CD14-positive monocyte (primary cell): ENCODE measurements around the gene NAT10. TPM values are rescaled to one million over a fixed set of nuclear protein-coding genes. Genes with fewer than 3 reads are reported as not detected.
"Not testable (repeated sequence)": the region's sequence is repeated elsewhere in the genome, so short reads cannot be mapped to it uniquely, and the experiment has no call there.

Experiments
- DNase-seq, 3 donors: peaks; one replicate each; pipeline ENCODE4 v3.0.0-alpha.2; 2011 to 2022
- H2AFZ ChIP-seq: 2 replicates; pipeline ENCODE4 v1.6.0; 2012; ENCODE audit warnings: mild to moderate bottlenecking, low read depth, low read length, inconsistent platforms; ENCODE audit not compliant: insufficient read depth, poor library complexity, severe bottlenecking
- H3K27ac ChIP-seq, 2 donors: 1 replicate in 1 of 2; 2 replicates in 1 of 2; pipeline ENCODE4 v1.5.1; 2012 to 2013; ENCODE audit warnings: low read length in 2 of 2, control low read depth in 1 of 2, inconsistent platforms in 1 of 2, low read depth in 1 of 2, mild to moderate bottlenecking in 1 of 2
- H3K27me3 ChIP-seq, 2 donors: one replicate each; pipeline versions ENCODE4 v1.6.0 to v1.6.1; 2011 to 2013; ENCODE audit warnings: low read length in 2 of 2; ENCODE audit not compliant: control insufficient read depth in 2 of 2, insufficient read depth in 2 of 2
- H3K36me3 ChIP-seq, 2 donors: replicated peaks in 1 of 2; 1 replicate in 1 of 2; 2 replicates in 1 of 2; pipeline versions ENCODE4 v1.5.1 to v1.6.1; 2012 to 2013; ENCODE audit warnings: low read length in 2 of 2, control low read depth in 1 of 2, inconsistent platforms in 1 of 2, mild to moderate bottlenecking in 1 of 2; ENCODE audit not compliant: insufficient read depth in 2 of 2, control insufficient read depth in 1 of 2
- H3K4me1 ChIP-seq, 2 donors: 1 replicate in 1 of 2; 2 replicates in 1 of 2; pipeline versions ENCODE4 v1.5.1 to v1.6.1; 2012 to 2013; ENCODE audit warnings: low read length in 2 of 2, control low read depth in 1 of 2, inconsistent platforms in 1 of 2, mild to moderate bottlenecking in 1 of 2, moderate library complexity in 1 of 2; ENCODE audit not compliant: insufficient read depth in 2 of 2, control insufficient read depth in 1 of 2
- H3K4me2 ChIP-seq: replicated peaks from 2 replicates; pipeline ENCODE3; 2012; ENCODE audit warnings: low read length, moderate library complexity, mild to moderate bottlenecking; ENCODE audit not compliant: poor library complexity, severe bottlenecking; ENCODE audit errors: extremely low read depth
- H3K4me3 ChIP-seq, 3 experiments: fragments of 200-600 bp in 1 of 3; sonication (generic) in 1 of 3; replicated peaks in 1 of 3; 1 replicate in 2 of 3; 2 replicates in 1 of 3; pipeline ENCODE4 v1.5.1; 2011 to 2013; ENCODE audit warnings: low read length in 3 of 3, mild to moderate bottlenecking in 3 of 3, control low read depth in 2 of 3, low read depth in 2 of 3, inconsistent platforms in 1 of 3, moderate library complexity in 1 of 3
- H3K79me2 ChIP-seq: 2 replicates; pipeline ENCODE4 v1.6.0; 2012; ENCODE audit warnings: mild to moderate bottlenecking, control low read depth, inconsistent platforms, low read length, moderate library complexity; ENCODE audit not compliant: insufficient read depth
- H3K9ac ChIP-seq: 2 replicates; pipeline ENCODE4 v1.6.0; 2017; ENCODE audit warnings: low read length, mild to moderate bottlenecking; ENCODE audit not compliant: insufficient read depth, poor library complexity, severe bottlenecking
- H3K9me3 ChIP-seq, 2 donors: replicated peaks in 1 of 2; 1 replicate in 1 of 2; 2 replicates in 1 of 2; pipeline versions ENCODE4 v1.5.1 to v1.6.1; 2012 to 2013; ENCODE audit warnings: low read length in 2 of 2, control low read depth in 1 of 2; ENCODE audit not compliant: control insufficient read depth in 1 of 2, insufficient read depth in 1 of 2
- H4K20me1 ChIP-seq: 2 replicates; pipeline ENCODE4 v1.6.0; 2012; ENCODE audit warnings: mild to moderate bottlenecking, low read length, control low read depth, moderate library complexity; ENCODE audit not compliant: insufficient read depth
- H3K27ac Mint-ChIP-seq, 7 donors: one replicate each; pipeline ENCODE4 v1.8.0; 2020; ENCODE audit warnings: mild to moderate bottlenecking in 7 of 7, mixed read lengths in 7 of 7, moderate library complexity in 6 of 7, inconsistent platforms in 2 of 7
- H3K27me3 Mint-ChIP-seq, 3 donors: one replicate each; pipeline ENCODE4 v1.8.0; 2021 to 2022; ENCODE audit warnings: low read depth in 3 of 3, mild to moderate bottlenecking in 3 of 3, mixed read lengths in 3 of 3, moderate library complexity in 3 of 3, inconsistent platforms in 1 of 3
- H3K36me3 Mint-ChIP-seq, 2 donors: one replicate each; pipeline ENCODE4 v1.8.0; 2020; ENCODE audit warnings: mixed read lengths in 2 of 2, inconsistent platforms in 1 of 2, mild to moderate bottlenecking in 1 of 2
- H3K4me1 Mint-ChIP-seq: one replicate; pipeline ENCODE4 v1.8.0; 2020; ENCODE audit warnings: mild to moderate bottlenecking, mixed read lengths
- H3K4me3 Mint-ChIP-seq, 2 donors: one replicate each; pipeline ENCODE4 v1.8.0; 2020; ENCODE audit warnings: mild to moderate bottlenecking in 2 of 2, mixed read lengths in 2 of 2, moderate library complexity in 1 of 2
- H3K9me3 Mint-ChIP-seq, 7 donors: one replicate each; pipeline ENCODE4 v1.8.0; 2020 to 2022; ENCODE audit warnings: mixed read lengths in 7 of 7, mild to moderate bottlenecking in 6 of 7, moderate library complexity in 6 of 7, inconsistent platforms in 2 of 7
- WGBS: methylation state at CpG from one replicate; pipeline ENCODE4 v1.1.5; 2013; ENCODE audit warnings: missing lambda C conversion rate; ENCODE audit not compliant: insufficient coverage; 5-methylcytosine and 5-hydroxymethylcytosine counted together
- intact Hi-C, 2 donors: fragments of 100-400 bp; cut with micrococcal nuclease; formaldehyde crosslinking; loops; one replicate each; pipeline versions ENCODE4 v1.15.0 to v1.15.1; 2023
- polyA plus RNA-seq, 3 donors: library from polyadenylated mRNA; depleted of rRNA in 1 of 3; unstranded in 2 of 3; stranded (reverse) in 1 of 3; fragments of 300-500 nt in 2 of 3; fragments of >200 nt in 1 of 3; fragmentation: Illumina TruSeq in 2 of 3; gene quantifications; 1 replicate in 2 of 3; 2 replicates in 1 of 3; pipeline ENCODE4 v1.2.3, GENCODE V29; 2012 to 2021
- TF ChIP-seq, protein P1 (sequence below): fragments of 200-600 bp; IDR thresholded peaks from one replicate; pipeline ENCODE4 v1.8.0; 2022; ENCODE audit warnings: antibody characterized with exemption, mild to moderate bottlenecking

Gene NAT10
- polyA plus RNA-seq, 3 donors, result 10.1 to 13.3 (median 13.1) TPM

DNA sequence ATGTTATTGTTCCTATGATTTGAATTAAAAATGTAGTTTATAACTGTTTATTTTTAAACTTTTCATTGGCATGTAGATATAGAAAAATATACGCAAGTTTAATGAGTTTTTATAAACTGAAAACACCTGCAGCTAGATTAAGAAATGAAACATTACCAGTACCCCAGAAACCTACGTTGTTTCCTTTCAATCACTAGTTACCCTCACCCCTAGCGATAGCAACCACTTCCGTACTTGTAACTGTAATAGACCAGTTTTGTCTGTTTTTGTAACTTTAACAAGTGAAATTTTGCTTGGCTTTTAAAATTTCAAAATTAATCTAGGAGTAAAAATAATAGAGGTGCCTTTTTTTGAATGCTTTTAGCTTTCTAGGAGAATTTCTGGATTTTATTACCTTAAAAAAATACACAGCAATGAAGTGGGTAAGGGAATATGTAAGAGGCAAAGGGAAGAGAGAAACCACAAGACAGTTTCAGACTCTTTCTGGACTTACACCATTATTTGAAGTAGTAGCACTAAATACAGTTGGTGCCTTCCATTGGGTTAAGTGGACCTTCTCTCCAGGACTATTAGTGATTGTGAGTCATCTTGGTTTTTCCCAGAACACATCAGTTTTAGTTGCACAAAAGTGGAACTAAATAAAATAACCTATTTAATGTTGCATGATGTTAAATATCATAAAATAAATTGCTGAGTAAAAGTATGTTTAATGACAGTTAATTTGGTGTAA is 18.7 kb upstream of the NAT10 start:
- peaks cover 0 to 3% (median 0%) of the 10 kb centered on the region in 3 donors for H3K27me3 Mint-ChIP-seq
- Histone ChIP-seq H3K27me3 (no peaks in the 10 kb centered on the region), H3K27ac (peak overlapping the region in 1 of 2 donors; percentile 32), H2AFZ (no peak overlapping the region), H3K4me3 (no peak overlapping the region), H3K9ac (no peak overlapping the region), H3K36me3 (peaks cover 93 to 98% of the 10 kb centered on the region in 2 donors), H3K79me2 (peaks cover 55% of the 10 kb centered on the region), H3K4me1 (no peaks in the 10 kb centered on the region), H3K9me3 (no peaks in the 10 kb centered on the region), H4K20me1 (peaks cover 50% of the 10 kb centered on the region), H3K4me2 (no peak overlapping the region)
- H3K4me3 Mint-ChIP-seq, result no peak overlapping the region
- intact Hi-C loops, result no loop called here
- H3K4me1 Mint-ChIP-seq, result no peaks in the 10 kb centered on the region
- peak in 1 of 3 donors; percentile 56 for DNase-seq
- WGBS, result no CpG with 5 or more reads among the region's 4 CpGs
- H3K36me3 Mint-ChIP-seq, result peaks cover 71 to 89% of the 10 kb centered on the region in 2 donors
- TF ChIP-seq, protein P1, sequence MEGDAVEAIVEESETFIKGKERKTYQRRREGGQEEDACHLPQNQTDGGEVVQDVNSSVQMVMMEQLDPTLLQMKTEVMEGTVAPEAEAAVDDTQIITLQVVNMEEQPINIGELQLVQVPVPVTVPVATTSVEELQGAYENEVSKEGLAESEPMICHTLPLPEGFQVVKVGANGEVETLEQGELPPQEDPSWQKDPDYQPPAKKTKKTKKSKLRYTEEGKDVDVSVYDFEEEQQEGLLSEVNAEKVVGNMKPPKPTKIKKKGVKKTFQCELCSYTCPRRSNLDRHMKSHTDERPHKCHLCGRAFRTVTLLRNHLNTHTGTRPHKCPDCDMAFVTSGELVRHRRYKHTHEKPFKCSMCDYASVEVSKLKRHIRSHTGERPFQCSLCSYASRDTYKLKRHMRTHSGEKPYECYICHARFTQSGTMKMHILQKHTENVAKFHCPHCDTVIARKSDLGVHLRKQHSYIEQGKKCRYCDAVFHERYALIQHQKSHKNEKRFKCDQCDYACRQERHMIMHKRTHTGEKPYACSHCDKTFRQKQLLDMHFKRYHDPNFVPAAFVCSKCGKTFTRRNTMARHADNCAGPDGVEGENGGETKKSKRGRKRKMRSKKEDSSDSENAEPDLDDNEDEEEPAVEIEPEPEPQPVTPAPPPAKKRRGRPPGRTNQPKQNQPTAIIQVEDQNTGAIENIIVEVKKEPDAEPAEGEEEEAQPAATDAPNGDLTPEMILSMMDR, result no peak
- H3K27ac Mint-ChIP-seq, result peak overlapping the region in 1 of 7 donors; percentile 26
- no peaks in the 10 kb centered on the region for H3K9me3 Mint-ChIP-seq

DNA sequence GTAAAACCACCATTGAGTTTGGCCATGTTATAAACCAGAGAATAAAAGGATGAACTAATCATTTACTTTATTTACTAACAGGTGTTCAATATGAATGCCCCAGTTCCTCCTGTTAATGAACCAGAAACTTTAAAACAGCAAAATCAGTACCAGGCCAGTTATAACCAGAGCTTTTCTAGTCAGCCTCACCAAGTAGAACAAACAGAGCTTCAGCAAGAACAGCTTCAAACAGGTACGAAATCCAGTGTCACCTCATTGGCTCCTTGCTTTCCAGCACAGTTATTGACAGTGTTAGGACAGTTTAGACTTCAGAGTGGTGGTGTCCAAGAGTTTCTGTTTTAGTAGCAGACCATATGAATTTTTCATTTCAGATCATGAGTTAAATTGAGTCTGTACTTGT is 13.6 kb upstream of the NAT10 start:
- no peak overlapping the region for H3K4me3 Mint-ChIP-seq
- Histone ChIP-seq H3K4me1 (no peaks in the 10 kb centered on the region), H3K4me2 (no peak overlapping the region), H3K79me2 (peaks cover 45% of the 10 kb centered on the region), H3K27ac (no peak overlapping the region), H3K36me3 (peaks cover 92 to 98% of the 10 kb centered on the region in 2 donors), H2AFZ (no peak overlapping the region), H3K9me3 (no peaks in the 10 kb centered on the region), H3K9ac (no peak overlapping the region), H3K27me3 (no peaks in the 10 kb centered on the region), H4K20me1 (peaks cover 31% of the 10 kb centered on the region), H3K4me3 (no peak overlapping the region)
- no peaks in the 10 kb centered on the region for H3K4me1 Mint-ChIP-seq
- TF ChIP-seq, protein P1, result no peak
- WGBS, result no CpG with 5 or more reads among the region's 1 CpG
- no peak for DNase-seq
- peaks cover 0 to 1% (median 0%) of the 10 kb centered on the region in 3 donors for H3K27me3 Mint-ChIP-seq
- H3K27ac Mint-ChIP-seq, result no peak overlapping the region
- peaks cover 71 to 93% of the 10 kb centered on the region in 2 donors for H3K36me3 Mint-ChIP-seq
- intact Hi-C loops, result no loop called here
- H3K9me3 Mint-ChIP-seq, result no peaks in the 10 kb centered on the region

DNA sequence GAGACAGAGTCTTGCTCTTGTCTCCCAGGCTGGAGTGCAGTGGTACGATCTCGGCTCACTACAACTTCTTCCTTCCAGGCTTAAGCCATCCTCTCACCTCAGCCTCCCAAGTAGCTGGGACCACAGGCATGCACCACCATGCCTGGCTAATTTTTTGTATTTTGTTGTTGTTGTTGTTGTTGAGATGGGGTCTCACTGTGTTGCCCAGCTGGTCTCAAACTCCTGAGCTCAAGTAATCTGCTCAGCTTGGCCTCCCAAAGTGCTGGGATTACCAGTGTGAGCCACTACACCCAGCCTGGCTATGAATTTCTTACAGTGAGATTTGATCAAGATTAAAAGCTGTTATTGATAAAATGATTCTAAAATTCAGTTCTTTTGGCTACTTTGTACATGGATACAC is 10.5 kb upstream of the NAT10 start:
- H3K27me3 ChIP-seq, H3K4me2 ChIP-seq, H3K9me3 Mint-ChIP-seq, intact Hi-C loops, H3K9me3 ChIP-seq, H2AFZ ChIP-seq, H3K27me3 Mint-ChIP-seq, H3K27ac ChIP-seq, H3K4me1 Mint-ChIP-seq, H3K9ac ChIP-seq, H3K4me3 ChIP-seq, DNase-seq, H3K4me1 ChIP-seq, H3K4me3 Mint-ChIP-seq: not testable (repeated sequence)
- peak overlapping the region in 1 of 7 donors; percentile 73 for H3K27ac Mint-ChIP-seq
- Histone ChIP-seq H3K79me2 (peaks cover 38% of the 10 kb centered on the region), H3K36me3 (peaks cover 97 to 100% of the 10 kb centered on the region in 2 donors), H4K20me1 (peaks cover 25% of the 10 kb centered on the region)
- WGBS, result 100% methylated on average over 1 of the region's 2 CpGs
- H3K36me3 Mint-ChIP-seq, result peaks cover 82 to 99% of the 10 kb centered on the region in 2 donors
